ENCODE measurements around the gene DNALI1. TPM values are rescaled to one million over a fixed set of nuclear protein-coding genes. Genes with fewer than 3 reads are reported as not detected.

DNALI1 gene
- total and polyA plus RNA-seq, 10 of the 15 experiments (the other 5 are each of a cell fraction or from before 2014, with no cell fraction given) = 0.03 to 0.13 (median 0.05) TPM; not detected in 7

- H3K27me3 ChIP-seq (replicated peaks in 1 of 2; ENCODE audit: control insufficient read depth in 2 of 2, insufficient read depth in 2 of 2, low read length in 1 of 2) = no peaks in the 10 kb centered on the region
- no peaks in the 10 kb centered on the region; the same call in 1 of the 2 replicates for H4K20me1 ChIP-seq (ENCODE audit: control insufficient read depth, insufficient read depth)
- no peak overlapping the region for H3K4me2 ChIP-seq (ENCODE audit: control insufficient read depth, insufficient read depth)
- H3K36me3 ChIP-seq (ENCODE audit: control insufficient read depth in 2 of 2, insufficient read depth in 2 of 2, low read length in 1 of 2) = peaks cover 1 to 18% of the 10 kb centered on the region in 2 experiments; a peak in 2 of 4 replicates
- ChIA-PET CTCF (interaction anchor here (1.1 kb wide), 1 partner anchor 46 kb away, joined by 5 read pairs; no protein-coding TSS in a partner anchor), SMC1A (ENCODE audit: uncharacterized antibody, unreplicated experiment) (no interaction called here), POLR2A (no interaction called here), RAD21 (ENCODE audit: unreplicated experiment) (no interaction called here)
- TF ChIP-seq REST (IDR thresholded peaks at IDR 0.05; ENCODE audit: low read depth, low read length) (no peak), YBX1 (IDR thresholded peaks at IDR 0.05) (no peak), HDGF (IDR thresholded peaks at IDR 0.05) (no peak), TCF7 (IDR thresholded peaks at IDR 0.05; ENCODE audit: borderline replicate concordance) (no peak), RAD21 (IDR thresholded peaks at IDR 0.05; ENCODE audit: insufficient read depth, low read depth, low read length) (no peak), CUX1 (IDR thresholded peaks at IDR 0.05; ENCODE audit: insufficient replicate concordance, low read depth, low read length) (no peak), RB1 (IDR thresholded peaks at IDR 0.05; ENCODE audit: borderline replicate concordance) (no peak), NFIC (IDR thresholded peaks at IDR 0.05; ENCODE audit: low read depth, low read length) (no peak), GATAD2B (conservative IDR thresholded peaks at IDR 0.05; ENCODE audit: low read depth) (no peak)
- intact Hi-C loops (cut with micrococcal nuclease; ENCODE audit: unreplicated experiment) = no loop called here
- H3K9me3 ChIP-seq (replicated peaks; ENCODE audit: control insufficient read depth, insufficient read depth, low read length) = no peaks in the 10 kb centered on the region
- in situ Hi-C loops (cut with MboI) = no loop called here
- no peak overlapping the region for H3K4me3 ChIP-seq
- ATAC-seq (no peak), DNase-seq (ENCODE audit: low read depth, low spot score) (no peak), FAIRE-seq (no peak)
- no peaks in the 10 kb centered on the region for H3K4me1 ChIP-seq (ENCODE audit: control insufficient read depth, insufficient read depth, low read length)
- no TSS peak for BruUV-seq (replicated peaks)
- H2AFZ ChIP-seq (ENCODE audit: control insufficient read depth, low read depth, low read length) = no peak overlapping the region
- no peak overlapping the region for H3K9ac ChIP-seq (ENCODE audit: control insufficient read depth, insufficient read depth, low read length)
- H3K79me2 ChIP-seq (ENCODE audit: control insufficient read depth, insufficient read depth, low read length) = no peaks in the 10 kb centered on the region
- 57% methylated on average over 4 of the region's 4 CpGs for WGBS (ENCODE audit: insufficient coverage, insufficient replicate concordance, low lambda C conversion rate, missing lambda C conversion rate)
- H3K27ac ChIP-seq (ENCODE audit: control insufficient read depth, insufficient read depth) = no peak overlapping the region
Observed at GRCh38 chr1:37533317-37534093, 23.2 kb upstream of the DNALI1 start.
